Fibroblast of mammary gland (primary cell): ENCODE measurements around the gene YIPF1.

Experiments
- DNase-seq: peaks from one replicate; pipeline ENCODE4 v3.0.0-alpha.2; 2010; ENCODE audit warnings: low read depth
- H3K4me3 ChIP-seq: 2 replicates; pipeline ENCODE4 v1.5.1; 2011; ENCODE audit warnings: low read depth, mild to moderate bottlenecking, low read length, moderate library complexity; ENCODE audit not compliant: control insufficient read depth
- CTCF ChIP-seq: conservative IDR thresholded peaks from 2 replicates; pipeline ENCODE4 v1.5.1; 2011; ENCODE audit warnings: low read depth, low read length, inconsistent platforms; ENCODE audit not compliant: control insufficient read depth, insufficient read depth

Gene YIPF1

DNA sequence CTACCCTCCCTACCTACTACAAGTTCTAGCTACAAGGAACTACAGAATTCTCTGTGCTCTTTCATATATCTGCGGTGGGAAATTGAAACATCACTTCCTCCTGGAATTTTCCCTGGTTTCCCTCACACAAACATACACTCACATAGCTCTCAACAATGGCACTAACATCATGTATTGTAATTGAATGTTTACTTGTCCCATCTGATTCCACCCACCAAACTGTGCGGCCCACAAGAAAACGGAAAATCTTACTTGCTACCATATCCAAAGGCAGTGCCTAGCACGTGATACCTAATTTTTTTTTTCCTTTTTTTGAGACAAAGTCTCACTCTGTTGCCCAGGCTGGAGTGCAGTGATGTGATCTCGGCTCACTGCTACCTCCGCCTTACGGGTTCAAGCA, 85.4 kb downstream of the YIPF1 start:
- TF ChIP-seq CTCF: no peak

More for the DNA sequence above, 85.4 kb downstream of the YIPF1 start:
- no peak overlapping the region for H3K4me3 ChIP-seq
- DNase-seq: no peak
